HG03097 (cell line): ENCODE measurements around the gene YTHDF2.

Experiments
- ATAC-seq: cut with Tn5 transposase; IDR thresholded peaks from one replicate; pipeline ENCODE4 v1.9.1; 2021; ENCODE audit not compliant: unreplicated experiment, low FRiP score

The YTHDF2 gene

GRCh38 chr1:28796352-28797211 is 59.8 kb downstream of the YTHDF2 start:
- ATAC-seq, result no peak

DNA sequence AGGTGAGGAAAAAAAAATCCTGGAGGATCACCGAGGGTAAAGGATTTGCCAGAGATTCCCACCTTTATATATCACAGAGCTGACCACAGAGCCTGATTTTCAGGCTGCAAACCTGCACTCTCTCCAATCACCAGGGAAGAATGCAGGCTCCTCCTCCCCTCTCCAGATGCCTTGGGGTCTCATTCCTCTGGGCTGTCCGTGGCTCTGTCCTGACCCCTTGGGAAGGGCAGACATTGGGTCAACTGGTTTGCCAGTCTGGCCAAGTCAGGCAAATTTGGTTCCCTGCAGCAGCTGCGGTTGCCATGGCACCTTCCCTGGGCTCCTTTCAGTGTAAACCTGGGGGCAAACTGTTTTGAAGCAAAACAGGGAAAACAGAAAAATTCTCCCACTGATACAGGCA is 63.6 kb downstream of the YTHDF2 start:
- ATAC-seq, result no peak

- no peak for ATAC-seq
Measured at GRCh38 chr1:28801461-28801860, 64.7 kb downstream of the YTHDF2 start.

- no peak for ATAC-seq
Measured at GRCh38 chr1:28803051-28803450, 66.3 kb downstream of the YTHDF2 start.

DNA sequence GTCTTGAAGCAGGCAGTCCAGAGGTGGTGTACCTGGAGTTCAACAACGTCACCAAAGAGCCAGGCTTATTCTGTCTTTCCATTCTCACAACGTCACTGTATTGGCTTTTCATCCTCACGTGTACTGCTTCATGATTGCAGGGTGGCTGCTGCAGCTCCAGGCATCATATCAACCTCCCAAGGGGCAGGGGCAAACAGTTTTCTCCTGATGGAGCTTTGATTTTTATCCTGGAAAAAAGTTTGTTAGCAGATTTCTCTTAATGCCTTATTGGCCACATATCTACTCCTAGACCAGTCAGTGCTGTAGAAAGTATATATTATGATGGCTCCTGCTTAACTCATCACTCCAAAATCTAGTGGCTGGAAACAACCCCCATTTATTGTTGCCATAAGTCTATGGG is 66.9 kb downstream of the YTHDF2 start:
- no peak for ATAC-seq

- no peak for ATAC-seq
Measured at GRCh38 chr1:28804071-28804470, 67.3 kb downstream of the YTHDF2 start.

GRCh38 chr1:28807046-28807445 is 70.3 kb downstream of the YTHDF2 start:
- no peak for ATAC-seq

DNA sequence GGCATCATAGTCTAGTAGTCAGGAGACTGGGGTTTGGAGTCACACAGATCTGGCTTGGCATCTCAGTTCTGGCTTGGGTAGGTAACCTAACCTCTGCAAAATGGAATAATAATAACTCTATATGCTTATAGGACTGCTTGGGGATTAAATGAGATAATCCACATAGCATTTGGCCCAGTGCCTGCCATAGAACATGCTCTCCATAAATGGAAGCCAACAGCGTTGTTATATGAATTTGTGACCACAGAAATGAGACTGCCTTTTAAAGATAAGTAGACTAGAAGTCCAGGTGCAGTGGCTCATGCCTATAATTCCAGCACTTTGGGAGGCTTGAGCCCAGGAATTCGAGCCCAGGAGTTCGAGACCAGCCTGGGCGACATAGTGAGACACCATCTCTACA is 71.2 kb downstream of the YTHDF2 start:
- no peak for ATAC-seq

DNA sequence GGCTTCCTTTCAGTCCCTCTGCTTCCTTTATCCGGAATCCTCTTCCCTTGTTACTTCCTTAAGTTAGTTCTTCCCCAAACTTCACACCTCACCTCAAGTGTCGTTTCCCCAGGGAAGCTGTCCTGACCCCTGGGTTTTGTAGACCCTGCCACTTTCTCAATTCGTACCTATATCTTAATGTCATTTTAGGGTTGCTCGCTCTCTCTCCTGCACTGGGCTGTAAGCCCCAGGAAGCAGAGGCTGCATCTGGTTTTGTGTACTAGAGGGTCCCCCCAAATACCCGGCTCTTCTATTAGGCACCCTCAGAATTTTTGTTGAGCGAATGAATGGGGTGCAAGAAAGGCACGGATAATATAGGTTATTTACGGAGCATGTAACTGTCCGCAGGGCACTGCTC is 74.6 kb downstream of the YTHDF2 start:
- ATAC-seq, result no peak

DNA sequence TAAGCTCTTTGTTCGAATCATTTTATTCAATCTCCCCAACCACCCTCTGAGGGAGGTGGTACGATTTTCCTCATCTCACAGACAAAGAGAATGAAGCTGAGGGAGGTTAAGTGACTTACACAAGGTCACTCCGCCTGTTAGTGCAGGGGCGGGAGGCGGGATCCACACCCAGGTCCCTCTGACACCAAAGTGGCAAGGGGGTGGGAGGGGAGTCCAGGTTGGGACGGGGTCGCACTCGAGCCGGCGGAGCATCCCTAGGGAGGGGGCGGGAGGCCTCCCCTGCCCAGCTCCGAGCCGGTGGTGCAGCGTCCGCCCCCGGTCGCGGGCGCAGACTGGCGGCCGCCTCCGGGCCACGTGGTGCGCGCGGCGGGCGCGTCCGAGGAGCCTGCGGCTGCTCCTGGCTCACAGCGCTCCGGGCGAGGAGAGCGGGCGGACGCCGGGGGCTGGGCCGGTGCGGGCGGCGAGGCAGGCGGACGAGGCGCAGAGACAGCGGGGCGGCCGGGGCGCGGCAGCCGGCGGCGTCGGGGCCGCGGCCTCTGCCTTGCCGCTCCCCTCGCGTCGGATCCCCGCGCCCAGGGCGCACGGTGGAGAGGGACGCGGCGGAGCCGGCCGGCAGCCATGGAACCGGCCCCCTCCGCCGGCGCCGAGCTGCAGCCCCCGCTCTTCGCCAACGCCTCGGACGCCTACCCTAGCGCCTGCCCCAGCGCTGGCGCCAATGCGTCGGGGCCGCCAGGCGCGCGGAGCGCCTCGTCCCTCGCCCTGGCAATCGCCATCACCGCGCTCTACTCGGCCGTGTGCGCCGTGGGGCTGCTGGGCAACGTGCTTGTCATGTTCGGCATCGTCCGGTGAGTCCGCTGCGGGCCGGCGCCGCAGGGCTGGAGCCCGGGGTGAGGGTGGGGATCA is 75.3 kb downstream of the YTHDF2 start, which contains the start of gene OPRD1:
Gene OPRD1, plus strand, starts transcription at position 405 of the 903 bp plus-strand sequence. Its CDS starts 214 bp downstream, at position 619.
- no peak for ATAC-seq

- no peak for ATAC-seq
Measured at GRCh38 chr1:28812669-28813468, 76.1 kb downstream of the YTHDF2 start.

- no peak for ATAC-seq
Measured at GRCh38 chr1:28813931-28814465, 77.3 kb downstream of the YTHDF2 start.

GRCh38 chr1:28815533-28816185 is 78.9 kb downstream of the YTHDF2 start:
- ATAC-seq, result no peak

- ATAC-seq, result no peak
Measured at GRCh38 chr1:28817133-28817532, 80.4 kb downstream of the YTHDF2 start.

GRCh38 chr1:28819020-28819419 is 82.3 kb downstream of the YTHDF2 start:
- ATAC-seq, result no peak
